CD4-positive, alpha-beta T cell treated with Interferon gamma for 1 hour (primary cell): ENCODE results near the gene CBARP.
"Not testable (repeated sequence)": the region's sequence is repeated elsewhere in the genome, so short reads cannot be mapped to it uniquely, and the experiment has no call there.

Experiments used
- DNase-seq: peaks from one replicate; pipeline ENCODE4 v3.0.0-alpha.2; 2020

CBARP gene

DNA sequence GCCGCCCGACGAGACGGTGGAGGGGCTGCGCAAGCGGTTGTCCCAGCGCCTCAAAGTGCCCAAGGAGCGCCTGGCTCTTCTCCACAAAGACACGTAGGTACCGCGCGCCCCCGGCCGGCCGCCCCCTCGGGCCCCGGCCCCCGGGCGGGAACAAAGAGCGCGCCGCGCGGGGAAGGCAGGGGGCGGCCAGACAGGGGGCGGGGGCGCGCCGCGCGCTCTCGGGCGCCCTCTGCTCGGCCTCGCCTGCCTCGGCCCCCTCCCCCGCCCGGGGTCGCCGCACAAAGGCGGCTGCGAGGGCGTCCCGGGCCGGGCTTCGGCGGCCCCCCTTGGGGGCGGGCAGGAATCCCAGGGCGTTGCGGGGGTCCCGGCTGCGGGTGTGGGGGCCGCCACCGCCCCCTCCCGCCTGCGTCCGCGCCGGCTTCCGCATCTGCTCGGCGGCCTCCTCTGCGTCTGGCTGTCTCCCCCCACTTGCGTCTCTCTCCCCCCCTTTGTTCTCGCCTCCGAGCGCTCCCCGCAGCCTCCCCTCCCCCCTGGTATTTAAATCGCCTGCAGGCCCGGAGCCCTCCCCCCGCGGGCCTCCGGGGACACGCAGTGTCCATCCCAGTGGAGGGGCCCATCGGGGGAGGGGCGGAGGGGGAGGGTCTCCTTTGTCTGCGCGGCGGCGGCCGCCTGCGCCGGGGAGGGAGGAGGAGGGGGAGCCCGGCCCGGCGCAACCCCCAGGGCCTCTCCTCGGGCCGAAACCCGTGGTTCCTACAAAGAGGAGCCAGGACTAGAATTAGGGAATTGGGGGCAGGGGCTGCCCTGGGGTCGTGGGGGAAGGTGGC is 12.8 kb upstream of the CBARP start:
- DNase-seq, result peak; percentile 66

DNA sequence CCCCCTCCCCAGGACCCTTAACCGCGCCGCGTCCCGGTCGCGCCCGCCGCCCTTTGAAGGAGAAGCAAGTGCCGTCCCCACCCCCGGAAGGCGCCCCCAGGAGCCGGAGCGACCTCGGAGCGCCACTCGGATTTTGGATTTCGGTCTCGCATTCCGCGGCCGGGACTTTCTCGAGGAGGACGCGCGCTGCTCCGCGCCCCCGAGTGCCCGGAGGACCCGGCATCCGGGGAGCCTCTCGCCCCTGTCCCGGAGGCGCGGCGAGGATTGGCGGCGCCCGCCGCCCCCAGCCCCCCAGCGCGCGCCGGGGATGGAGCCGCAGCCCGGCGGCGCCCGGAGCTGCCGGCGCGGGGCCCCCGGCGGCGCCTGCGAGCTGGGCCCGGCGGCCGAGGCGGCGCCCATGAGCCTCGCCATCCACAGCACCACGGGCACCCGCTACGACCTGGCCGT is 12.2 kb upstream of the CBARP start:
- DNase-seq, result no peak

DNA sequence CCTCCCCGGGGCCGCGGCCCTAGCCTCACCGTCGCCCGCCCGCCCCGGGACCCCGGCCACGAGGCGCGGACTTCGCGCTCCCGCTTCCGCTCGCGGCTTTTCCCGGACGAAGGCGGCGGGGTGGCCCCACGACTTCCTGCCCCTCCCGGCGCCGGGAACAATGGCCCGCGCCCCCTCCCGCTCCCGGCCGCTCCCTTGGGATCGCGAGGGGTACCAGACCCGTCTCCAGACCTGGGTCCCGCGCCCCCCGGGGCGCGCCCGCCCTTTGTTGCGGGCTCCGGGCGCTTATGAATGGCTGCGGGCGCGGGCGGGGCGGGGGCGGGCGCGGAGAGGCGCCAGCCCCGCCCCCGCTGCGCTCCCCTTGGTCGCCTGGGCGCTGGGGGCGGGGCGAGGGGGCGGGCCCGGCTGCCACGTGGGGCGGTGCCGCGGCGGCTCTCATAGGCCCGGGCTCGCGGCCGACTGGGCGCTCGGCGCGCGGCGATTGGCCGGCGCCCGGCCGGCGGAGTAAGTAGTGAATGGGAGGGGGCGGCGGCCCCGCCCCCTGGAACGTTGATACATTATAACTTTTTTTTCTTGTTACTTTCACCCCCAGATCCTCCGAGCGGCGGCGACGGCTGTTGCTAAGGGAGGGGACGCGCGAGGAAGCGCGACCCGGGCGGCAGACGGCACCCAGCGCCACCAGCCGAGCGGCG is 11.6 kb upstream of the CBARP start:
- peak; percentile 96 for DNase-seq

DNA sequence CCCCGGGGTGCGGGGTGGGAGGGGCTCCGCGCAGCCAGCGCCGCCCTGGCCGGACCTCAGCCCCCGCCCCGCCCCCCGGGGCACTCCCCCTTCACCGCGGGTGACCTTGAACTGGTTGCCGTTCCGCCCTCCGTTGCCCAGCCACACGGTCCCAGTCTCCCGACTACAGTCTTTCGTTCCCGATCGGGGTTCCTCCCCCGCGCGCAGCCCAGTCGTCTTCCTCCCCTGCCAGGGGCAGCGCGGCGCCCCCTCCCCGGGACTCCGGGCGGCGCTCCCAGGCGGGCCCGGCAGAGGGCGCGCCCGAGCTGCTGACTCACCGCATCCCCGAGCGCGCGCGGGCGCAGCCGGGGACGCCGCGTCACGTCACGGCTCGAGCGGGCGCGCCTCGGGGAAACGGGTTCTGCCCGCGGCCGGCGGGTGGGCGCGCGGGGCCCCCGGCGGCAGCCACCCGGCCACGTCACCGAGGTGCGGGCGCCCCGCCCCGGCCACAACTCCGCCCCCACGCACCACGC is 11.0 kb upstream of the CBARP start:
- peak; percentile 85 for DNase-seq

DNA sequence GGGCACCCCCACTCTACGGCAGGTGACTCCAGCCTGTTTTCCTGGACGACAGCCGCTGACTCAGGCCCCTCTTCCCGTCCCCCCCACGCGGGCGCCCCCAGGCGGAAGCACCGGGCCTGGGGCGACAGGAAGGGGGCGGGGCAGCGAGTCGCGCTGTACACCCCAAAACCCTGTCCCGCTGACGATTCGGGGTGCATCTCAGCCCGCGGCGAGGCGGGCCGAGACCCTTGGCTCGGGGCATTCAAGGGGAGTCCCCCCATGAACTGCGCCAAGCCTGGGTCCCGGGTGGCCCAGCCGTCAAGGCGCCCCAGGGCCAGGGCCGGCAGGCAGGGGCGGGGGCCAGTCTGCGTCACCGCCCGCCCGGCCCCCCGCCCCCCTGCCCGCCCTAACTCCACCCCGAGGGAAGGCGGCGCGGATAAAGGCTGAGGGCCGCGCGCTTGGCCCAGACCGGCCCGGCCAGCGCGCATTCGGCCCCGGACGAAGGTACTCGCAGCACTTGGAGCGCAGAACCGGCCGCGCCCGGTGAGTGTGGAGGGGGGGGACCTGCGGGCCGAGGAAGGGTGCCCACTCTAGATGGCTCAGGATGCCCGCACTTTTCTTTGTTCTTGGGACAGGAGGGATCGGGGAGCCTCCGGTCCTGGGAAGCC is 10.5 kb upstream of the CBARP start, which contains the start of gene MIDN:
Gene MIDN, plus strand, starts transcription at position 445 of the 647 bp plus-strand sequence. CDS start 1,714 bp downstream, outside the sequence.
- DNase-seq, result peak; percentile 78

DNA sequence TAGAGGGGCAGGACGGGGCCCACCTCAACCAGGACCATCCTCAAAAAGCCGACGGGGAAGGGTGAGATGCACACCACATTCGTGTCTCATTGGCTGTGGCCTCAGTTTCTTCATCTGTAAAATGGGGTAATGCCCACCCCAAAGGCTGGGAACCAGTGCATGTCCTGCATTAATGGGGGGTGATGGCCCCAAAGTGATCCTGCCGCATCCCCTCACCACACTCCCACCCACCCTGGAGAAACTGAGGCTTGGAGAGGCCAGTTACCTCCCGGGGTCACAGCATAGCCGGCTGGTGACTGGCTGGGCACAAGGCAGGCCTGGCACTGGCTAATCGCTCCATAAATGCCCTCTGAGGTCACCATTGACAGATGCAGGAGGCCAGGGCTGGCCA is 9.9 kb upstream of the CBARP start:
- DNase-seq, result no peak

DNA sequence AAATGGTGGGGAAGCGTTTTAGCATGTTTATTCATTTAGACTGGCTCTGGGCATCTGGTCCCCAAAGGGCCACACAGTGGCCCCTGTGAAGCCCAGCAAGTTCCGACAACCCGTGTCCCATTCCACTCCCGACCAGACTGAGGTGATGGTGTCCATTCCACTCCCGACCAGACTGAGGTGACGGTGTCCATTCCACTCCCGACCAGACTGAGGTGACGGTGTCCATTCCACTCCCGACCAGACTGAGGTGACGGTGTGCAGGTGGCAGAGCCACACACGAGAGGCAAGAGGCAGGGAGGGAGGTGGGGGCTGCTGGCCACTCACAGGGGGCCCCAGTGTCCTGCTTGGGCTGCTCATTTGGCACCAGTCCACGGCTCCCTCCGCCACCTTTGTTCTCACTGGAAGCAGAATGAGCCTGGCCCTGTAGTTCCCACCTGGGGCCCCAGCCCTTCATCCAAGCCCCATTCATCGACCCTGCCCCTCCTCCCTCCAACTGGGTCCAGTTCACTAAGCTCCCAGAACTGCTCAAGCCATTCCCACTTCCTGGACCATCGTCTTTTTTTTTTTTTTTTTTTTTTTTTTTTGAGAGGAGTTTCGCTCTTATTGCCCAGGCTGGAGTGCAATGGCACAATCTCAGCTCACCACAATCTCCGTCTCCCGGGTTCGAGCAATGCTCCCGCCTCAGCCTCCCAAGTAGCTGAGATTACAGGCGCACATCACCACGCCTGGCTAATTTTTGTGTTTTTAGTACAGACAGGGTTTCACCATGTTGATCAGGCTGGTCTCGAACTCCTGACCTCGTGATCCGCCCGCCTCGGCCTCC is 8.7 kb upstream of the CBARP start:
- DNase-seq, result not testable (repeated sequence)

DNA sequence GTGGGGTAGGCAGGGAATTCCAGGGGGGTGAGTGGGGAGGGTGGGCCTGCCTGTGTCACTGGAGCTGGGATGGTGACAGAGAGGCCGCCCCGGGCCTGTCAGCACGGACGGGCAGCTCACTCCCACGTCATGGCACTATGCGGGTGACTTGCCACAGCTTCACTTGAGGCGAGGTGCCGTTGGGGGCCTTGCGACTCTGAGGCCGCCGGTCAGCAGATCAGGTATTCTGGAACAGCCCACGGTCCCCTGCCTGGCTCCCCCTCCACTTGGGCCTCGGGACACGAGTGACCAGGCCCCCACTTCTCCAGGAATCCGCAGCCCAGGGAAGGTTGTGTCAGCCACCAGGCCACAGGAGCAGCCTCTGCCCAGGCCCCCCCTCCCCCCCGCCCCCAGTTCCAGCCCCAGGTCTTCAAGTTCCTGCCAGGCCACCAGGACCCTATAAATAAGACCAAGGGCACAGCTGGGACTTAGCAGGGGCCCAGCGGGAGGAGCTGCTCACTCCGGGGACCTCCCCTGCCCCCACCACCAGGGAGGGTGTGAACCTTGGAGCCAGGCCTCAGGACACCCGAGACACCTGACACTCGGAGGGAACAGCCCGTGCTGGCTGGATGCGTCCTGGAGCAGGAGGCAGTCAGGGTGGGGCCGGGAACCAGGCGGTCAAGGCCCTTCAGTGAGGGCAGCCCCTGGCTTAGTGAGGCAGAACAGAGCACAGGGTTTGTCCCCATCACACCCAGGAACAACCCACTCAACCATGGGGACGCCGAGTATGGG is 7.9 kb upstream of the CBARP start:
- DNase-seq, result no peak

DNA sequence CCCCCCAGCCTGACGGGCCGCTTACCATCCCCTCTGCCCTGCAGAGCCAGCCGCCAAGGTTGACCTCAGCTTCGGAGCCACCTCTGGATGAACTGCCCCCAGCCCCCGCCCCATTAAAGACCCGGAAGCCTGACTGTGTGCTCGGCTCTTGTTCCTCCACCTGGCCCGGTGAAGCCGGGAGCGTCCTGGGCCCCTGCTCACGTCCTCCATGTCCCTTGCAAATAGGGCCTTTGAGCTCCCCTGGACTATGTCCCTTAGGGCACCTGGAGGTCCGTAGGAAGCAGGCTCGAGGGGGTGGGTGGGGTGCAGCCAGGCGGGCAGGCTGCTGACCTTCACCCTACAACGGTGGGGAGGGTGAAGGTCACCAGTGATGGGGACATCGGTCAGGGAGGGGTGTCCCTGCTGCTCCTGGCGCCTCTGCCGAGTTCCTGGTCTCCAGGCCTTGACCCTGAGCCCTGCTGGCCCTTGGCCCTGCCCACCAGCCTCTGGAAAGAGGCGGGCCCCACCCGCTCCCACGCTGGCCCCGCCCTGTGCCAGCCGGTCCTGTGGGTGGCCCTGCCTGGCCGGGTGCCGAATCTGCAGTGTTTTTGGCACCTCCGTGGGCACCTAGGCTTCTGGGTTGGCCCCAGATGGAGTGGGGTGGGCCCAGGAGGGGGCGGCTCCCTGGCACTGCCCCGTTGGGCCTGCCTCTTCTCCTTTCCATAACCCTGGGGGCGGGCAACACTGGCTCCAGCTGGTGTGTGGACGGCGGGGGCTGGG is 7.1 kb upstream of the CBARP start:
- DNase-seq, result no peak

DNA sequence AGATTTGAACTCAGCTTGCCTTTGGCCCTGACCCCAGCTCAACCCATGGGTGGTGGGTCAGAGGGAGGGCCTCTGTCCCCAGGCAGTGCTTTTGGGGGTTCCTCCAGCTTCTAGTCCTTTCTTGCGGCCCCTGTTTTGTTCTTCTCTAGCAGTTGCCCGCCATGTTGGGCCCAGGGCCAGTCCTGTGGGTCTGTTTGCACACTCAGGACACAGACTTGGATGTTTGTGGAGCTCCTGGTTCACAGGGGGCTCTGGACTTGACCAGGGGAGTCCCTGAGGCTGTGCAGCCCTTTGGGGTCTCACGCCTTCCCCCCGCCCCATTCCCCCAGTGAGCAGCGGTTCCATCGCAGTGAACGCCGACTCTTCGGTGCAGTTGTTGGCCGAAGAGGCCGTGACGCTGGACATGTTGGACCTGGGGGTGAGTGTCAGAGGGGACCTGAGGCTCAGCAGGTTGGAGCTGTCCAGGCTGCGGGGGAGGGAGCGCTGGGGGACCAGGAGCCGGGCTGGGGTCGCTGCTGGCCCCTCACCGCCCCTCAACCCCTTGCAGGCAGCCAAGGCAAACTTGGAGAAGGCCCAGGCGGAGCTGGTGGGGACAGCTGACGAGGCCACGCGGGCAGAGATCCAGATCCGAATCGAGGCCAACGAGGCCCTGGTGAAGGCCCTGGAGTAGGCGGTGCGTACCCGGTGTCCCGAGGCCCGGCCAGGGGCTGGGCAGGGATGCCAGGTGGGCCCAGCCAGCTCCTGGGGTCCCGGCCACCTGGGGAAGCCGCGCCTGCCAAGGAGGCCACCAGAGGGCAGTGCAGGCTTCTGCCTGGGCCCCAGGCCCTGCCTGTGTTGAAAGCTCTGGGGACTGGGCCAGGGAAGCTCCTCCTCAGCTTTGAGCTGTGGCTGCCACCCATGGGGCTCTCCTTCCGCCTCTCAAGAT is 6.2 kb upstream of the CBARP start:
- peak; percentile 87 for DNase-seq

DNA sequence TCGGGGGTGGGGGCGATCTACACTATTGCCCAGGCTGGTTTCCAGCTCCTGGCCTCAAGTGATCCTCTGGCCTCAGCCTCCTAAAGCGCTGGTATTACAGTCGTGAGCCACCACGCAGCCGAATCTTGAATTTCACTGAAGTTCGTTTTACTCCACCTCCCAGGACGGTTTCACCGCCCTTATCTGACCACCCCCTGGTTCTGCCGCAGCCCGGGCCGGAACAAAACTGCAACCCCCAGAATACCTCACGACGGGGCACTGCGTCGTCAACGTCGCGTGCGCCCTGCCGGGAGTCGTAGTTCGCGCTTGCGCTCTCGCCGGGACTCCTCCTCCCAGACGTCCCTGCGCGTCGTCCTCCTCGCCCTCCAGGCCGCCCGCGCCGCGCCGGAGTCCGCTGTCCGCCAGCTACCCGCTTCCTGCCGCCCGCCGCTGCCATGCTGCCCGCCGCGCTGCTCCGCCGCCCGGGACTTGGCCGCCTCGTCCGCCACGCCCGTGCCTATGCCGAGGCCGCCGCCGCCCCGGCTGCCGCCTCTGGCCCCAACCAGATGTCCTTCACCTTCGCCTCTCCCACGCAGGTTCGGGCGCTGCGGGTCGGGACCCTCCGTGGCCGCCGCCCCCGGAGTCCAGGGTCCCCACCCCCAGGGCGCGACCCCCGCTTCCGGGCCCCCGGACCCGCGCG is 3.8 kb upstream of the CBARP start, which contains the start of gene ATP5F1D:
Gene ATP5F1D, plus strand, starts transcription at position 335 of the 679 bp plus-strand sequence. Its CDS starts 100 bp downstream, at position 435.
- DNase-seq, result peak; percentile 92

DNA sequence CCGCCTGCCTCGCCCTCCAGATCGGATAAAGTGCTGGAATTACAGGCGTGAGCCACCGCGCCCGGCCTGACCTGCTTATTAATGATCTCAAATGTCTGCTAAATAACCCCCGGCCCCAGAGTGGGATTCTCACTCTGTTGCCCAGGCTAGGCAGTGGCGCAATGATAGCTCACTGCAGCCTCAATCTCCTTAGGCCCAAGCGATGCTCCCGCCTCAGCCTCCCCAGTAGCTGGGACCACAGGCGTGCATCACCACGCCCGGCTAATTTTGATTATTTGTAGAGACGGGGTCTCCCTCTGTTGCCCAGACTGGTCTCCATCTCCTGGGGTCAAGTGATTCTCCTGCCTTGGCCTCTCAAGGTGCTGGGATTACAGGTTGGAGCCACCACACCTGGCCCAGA is 3.1 kb upstream of the CBARP start:
- no peak for DNase-seq

DNA sequence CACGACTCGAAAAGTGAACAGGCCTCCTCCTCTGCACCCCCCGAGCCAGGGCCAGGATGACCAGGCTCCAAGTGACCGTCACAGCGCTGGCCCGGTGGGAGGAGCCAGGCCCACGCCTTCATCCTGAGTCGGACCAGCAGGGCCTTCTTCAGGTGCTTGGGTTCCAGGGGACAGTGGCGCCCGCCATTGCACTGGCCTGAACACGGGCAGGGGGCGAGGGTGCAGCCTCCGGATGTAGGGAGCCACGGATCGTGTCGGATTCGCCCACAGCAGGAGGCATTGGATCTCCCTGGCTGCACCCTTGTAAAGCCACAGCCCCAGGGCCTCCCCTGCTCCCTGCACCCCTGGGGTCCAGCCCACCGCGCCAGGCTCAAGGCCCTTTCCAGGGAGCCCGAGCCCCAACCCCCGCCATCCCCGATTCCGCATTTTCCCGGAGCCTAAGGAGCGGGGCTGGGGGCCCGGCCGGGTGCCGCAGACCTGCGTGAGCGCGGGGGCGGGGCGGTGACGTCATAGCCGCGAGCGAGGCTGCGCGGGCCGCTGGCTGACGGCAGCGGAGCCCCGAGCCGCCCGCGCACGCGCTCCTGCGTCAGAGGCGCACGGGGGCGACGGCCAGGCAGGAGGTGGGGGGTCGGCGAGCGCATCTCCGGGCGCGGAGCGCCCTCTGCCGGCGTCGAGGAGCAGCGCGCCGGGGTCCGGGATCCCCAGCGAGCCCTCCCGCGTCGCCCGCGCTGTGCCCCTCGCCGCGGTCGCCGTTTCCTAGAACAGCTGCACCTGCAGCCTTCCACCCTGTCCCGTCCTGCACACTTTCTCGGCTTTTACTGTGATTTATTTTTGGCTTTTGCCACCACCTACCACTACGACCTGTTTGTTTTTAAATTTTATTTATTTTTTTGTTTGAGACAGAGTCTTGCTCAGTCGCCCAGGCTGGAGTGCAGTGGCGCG is 2.3 kb upstream of the CBARP start:
- peak; percentile 93 for DNase-seq

DNA sequence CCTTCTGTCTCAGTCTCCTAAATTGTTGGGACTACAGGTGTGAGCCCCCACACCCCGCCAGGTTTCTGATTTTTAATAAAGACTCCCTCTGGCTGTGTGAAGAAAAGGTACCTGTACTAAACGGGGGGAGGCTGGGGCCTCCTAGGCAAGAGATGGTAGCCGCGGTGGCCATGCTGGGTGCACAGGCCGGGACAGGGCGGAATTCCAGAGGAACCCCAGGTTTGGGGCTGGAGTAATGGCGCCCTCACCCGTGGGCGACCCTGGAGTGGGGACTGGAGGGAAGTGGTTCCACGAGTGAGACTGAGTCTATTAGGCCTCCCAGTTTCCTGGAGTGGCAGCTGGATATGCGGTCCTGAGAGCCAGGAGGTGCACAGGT is 1.6 kb upstream of the CBARP start:
- DNase-seq, result no peak

DNA sequence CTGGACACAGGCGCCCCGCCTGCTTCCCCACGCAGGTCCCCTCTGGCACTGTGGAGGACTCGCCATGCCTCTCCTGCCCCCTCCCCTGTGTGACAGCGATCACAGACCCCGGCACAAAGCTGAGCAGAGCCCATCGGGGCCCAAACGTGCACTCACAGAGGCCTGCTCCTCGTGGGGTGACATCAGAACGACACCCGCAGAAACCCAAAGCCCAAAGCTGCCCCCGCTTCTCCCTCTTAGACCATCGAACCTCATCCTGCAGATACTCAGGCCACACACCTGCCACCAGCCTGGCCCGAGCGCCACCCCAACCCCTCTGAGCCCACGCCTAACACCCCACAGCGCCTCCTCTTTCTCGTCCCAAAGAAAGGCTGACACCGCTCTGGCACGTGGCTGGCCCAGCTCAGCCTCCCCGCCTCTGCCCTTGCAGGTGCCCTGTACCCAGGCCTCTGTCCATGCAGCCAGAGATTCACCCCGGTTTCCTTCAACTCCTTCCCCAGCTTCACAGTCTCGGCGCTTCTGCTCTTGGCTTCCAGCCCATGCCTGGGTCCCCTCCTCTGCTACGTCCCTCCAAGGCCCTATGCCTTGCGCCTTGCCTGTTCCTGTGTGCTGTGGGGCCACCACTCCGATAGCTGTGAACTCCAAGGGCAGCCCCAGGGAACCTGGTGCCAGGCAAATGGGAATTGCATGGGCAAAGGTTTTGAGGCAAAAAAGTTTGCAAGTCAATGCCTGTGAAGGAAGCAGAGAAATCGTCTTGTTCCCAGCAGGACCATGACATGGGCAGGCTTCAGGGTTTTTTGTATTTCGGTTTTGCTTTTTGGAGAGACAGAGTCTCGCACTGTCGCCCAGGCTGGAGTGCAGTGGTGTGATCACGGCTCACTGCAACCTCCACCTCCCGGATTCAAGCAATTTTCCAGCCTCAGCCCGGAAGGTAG is 831 bp upstream of the CBARP start:
- DNase-seq, result no peak

DNA sequence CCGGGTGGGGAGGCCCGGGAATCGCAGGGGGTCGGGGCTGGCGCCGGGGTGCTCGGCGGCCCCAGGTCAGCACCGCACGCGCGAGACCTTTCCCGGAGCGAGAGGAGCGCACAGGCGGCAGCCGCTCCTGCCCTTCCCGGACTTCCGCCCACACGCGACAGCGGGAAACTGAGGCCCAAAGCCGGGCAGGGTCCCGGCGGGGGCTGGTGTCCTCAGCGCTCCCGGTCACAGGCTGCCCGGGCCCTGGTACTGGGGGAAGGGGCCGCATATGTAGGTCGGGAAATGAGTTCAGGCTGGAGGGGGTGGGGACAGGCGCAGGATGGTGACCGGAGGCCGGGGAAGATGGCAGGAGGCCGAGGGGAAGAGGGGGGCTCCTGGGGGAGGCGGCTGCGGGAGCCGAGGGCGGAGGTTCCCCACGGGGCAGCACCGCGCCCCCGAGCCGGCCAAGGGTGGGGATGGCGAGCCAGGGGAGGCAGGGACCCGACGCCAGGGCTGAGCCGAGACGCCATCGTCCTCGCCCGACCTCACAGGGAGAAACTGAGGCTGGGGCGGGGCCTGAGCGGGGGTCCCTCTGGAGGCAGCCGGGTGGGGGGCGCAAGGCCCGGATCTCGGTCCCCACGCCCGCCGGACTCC is 662 bp downstream of the CBARP start:
- DNase-seq, result no peak
